Smooth muscle cell of the brain vasculature (primary cell): ENCODE data around the gene MSANTD1.

ENCODE experiments used
- DNase-seq: peaks from one replicate; pipeline ENCODE4 v3.0.0-alpha.2; 2012; ENCODE audit warnings: low read depth, low spot score

Gene MSANTD1

DNA sequence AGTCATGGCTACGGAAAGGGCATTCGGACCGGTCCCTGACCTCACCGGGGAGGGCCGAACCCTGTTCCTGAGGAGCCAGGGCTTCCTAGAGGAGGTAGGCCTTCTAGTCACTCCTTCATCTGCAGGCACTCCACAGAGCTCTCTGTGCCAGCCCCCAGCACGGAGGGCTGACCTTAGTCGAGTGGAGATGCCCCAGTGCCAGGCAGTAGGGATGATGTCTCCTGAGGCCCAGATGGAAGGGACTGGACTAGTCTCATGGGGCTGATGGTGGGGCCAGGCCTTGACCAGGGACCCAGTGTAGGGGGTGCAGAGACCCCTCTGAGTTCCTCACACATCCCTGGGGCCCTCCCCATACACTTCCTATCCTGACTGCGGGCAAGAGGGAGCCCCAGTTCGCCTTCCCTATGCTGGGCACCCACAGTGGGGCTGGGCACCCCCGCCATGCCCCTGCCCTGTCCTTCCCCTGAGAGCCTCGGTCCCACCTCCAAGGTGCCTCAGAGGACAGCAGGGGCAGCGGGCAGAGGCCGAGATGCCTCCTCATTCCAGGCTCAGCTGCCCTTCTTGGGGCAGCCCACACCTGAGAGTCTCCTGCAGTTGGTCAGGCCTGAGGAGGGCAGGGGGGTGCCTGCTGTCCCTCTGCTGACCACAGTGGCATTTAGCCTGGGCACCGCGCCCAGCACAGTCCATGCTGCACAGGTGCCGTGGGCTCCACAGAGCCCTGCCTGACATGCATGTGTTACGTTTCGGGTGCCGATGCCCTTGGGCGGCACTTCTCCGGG lies 1.4 kb upstream of the MSANTD1 start:
- DNase-seq = no peak

DNA sequence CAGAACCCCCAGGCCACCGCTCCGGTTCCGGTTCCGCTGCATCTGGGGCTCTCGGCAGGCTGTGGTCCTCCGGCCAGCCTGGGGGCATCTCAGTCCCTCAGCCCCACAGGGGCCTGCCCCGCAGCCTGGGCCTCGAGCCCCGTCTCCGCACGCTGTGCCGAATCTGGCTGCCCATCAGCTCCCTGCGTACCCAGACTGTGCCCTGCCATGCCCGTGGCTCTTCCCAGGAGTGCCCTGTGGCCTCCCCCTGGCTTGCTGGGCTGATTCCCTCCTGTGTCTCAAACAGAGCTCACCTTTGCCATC lies 830 bp upstream of the MSANTD1 start:
- no peak for DNase-seq

DNA sequence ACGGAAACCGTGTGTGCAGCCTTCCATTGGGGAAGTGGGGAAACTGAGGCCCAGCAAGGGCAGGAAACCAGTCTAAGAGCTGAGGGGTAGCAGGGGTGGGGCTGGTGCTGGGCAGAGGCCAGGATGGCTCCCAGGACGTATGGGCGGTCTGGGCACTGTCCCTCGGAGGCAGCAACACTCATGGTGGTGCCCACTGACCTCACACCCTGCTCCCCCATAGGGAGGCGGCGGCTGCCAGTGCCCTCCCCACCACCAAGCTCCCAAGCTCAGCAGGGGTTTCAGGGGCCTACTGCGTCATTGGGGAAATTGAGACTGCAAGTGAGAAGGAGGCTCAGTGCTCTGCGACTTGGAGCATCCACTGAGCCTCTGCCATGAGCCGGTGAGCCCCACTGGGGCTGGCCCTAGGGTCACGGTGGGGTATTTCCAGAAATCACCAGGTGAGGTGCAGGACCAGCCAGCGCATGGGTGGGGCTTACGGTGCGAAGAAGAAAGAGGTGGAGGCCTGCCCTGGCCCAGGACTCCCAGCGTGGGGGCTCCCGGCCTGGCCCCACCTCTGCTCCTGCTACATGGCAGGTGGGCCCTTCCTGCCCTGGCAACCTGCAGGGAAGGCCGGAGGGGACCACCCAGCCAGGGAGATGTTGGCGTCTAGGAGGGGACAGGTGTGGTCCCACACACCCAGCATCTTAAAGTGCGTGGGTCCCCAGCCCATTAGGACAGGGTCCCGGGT lies 915 bp downstream of the MSANTD1 start:
- DNase-seq = no peak

DNA sequence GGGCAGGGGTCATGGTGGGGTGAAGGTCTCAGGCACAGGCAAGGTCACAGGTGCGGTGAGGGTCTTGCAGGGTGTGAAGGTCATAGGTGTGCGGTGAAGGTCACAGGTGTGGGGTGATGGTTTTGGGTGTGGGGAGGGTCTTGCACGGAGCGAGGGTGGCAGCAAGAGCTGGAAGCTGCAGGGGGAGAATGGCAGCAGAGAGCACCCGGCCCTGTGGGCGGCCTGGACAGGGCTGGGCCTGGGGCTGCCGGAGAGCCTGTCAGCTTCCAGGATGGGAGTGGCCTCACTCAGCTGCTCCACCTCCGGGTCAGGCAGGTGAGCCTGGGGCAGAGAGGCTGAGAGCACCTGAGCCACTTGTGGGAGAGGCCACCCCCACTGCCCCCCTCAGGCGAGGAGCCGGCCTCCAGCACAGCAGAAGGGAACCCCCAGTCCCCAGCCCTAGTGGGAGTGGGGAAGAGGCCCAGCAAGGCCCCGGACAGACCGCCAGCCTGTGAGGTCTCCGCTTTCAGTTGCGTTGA lies 1.5 kb downstream of the MSANTD1 start:
- DNase-seq = no peak

DNA sequence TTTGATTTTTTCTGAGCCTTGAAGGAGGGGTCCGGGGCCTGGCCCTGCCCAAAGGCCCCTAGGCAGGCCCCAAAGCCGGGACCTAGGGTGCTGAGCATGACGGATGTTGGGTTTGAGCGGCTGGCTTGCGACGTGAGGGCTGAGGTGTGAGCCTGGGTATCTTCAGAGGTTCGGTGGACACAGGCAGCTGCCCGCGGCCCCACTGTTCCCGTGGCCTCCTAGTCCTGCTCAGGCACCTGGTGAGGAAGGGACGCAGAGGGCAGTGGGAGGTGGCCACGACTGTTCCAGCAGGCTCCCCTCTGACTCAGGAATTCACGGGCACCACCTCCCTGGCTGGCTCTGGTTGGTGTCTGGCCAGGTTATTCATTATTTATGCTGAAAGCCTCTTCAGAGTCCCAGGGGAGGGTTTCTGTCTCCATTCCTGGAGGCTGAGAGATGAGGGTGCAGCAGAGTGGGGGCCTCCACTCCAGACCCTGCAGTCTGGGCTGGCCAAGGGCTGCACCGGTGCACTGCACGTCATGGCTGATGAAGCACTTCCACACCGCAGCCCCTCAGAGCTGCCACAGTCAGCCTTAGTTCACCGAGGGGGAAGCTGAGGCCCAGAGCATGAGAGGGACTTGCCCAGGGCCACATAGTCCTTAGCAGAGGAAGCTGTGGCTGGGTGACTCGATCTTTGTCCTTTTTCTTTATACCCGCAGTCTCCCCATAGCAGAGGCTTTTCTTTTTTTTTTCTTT lies 2.2 kb downstream of the MSANTD1 start:
- no peak for DNase-seq

DNA sequence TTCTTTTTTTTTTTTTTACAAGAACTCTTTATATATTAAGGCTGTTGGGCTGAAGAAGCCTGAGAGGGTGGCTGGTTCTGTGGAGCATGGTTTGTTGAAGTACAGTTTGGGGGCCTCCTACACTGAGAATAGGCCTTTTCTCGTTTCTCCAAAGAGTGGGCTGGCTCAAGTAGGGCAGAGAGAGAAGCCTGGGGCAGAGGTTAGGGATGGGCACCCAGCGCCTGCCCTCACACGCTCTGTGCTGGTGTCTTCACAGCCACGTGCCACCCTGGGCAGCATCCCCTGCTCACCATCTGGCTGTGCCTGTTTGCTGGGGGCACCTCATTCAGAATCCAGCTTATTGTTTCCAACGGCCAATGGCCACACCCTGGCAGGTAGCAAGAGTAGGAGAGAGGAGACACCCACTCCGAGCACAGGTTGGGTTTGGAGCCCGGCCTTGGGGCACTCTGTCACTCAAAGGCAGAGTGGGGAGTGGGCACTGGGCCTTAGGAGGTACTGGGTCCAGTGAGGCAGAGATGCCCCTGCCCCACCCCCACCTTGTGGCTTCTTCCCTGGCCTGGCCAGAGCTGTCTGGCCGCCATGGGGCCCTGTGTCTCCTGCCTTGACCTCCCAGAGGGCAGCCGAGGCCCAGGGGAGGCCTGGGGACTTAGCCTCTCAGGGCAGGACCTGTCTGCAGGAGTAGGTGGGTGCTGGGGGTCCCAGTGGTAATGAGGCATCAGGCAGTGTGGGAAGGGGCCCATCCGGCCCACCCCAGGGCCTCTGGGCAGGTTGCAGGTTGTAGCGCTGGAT lies 2.9 kb downstream of the MSANTD1 start:
- DNase-seq = no peak

DNA sequence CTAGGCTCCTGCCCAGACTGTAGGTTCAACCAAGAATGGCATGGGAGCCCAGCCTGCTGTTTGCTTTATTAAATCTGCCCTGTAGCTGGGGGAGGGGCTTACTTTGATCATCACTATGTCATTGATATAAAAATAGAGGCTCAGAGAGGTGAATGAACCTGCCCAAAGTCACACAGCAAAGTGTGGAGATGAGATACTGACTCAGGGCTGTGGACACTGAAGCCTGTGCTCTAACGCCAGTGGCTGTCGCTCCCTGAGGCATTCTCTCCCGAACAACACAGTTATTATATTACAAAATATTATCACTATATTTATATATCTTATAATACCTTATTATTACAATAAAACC lies 3.5 kb downstream of the MSANTD1 start:
- DNase-seq = no peak

DNA sequence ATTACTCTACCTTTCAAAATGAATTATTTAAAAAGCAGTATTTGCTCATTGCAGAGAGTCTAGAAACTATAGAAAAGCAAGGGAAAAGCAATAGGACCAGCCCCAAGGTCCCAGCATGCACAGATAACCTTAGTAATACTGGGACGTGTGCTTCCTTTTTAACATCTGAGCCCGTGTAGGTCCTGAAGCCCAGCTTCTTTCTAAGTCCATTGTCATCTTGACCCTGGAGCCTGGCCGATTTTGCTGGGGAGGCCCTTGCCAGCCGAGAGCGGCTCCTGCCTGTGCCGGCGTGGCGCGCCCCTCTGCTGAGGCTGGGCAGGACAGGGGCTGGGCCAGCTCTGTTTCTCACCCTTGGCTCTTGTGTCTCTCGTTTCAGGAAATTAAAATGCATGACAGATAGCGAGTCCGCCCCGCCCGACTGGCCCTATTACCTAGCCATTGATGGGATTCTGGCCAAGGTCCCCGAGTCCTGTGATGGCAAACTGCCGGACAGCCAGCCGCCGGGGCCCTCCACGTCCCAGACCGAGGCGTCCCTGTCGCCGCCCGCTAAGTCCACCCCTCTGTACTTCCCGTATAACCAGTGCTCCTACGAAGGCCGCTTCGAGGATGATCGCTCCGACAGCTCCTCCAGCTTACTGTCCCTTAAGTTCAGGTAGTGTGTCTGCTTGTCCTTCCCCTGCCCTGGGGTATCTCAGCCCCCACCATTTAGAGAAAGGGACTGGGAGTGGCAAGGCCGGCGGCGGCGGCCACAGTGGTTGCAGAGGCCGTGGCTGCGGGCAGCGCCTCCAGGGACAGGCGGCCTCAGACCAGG lies 4.1 kb downstream of the MSANTD1 start:
- DNase-seq = no peak

DNA sequence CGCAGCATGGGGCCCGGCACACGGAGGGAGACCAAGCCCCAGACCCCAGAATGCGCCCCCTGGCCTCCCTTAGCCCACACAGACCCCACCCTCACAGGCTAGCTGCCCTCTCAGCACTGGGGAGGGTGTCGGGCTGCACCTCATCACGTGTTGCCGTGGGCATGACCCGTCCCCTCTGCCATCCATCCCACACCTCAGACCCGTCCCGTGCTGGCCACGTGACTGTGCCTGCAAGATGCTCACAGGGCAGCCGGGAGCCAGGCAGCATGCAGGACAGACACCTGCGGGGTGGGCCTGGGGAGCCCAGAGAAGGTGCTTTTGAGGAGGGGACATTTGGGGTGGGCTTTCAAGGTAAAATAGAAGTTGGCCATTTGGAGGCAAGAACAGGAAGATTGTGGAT lies 4.8 kb downstream of the MSANTD1 start:
- no peak for DNase-seq

DNA sequence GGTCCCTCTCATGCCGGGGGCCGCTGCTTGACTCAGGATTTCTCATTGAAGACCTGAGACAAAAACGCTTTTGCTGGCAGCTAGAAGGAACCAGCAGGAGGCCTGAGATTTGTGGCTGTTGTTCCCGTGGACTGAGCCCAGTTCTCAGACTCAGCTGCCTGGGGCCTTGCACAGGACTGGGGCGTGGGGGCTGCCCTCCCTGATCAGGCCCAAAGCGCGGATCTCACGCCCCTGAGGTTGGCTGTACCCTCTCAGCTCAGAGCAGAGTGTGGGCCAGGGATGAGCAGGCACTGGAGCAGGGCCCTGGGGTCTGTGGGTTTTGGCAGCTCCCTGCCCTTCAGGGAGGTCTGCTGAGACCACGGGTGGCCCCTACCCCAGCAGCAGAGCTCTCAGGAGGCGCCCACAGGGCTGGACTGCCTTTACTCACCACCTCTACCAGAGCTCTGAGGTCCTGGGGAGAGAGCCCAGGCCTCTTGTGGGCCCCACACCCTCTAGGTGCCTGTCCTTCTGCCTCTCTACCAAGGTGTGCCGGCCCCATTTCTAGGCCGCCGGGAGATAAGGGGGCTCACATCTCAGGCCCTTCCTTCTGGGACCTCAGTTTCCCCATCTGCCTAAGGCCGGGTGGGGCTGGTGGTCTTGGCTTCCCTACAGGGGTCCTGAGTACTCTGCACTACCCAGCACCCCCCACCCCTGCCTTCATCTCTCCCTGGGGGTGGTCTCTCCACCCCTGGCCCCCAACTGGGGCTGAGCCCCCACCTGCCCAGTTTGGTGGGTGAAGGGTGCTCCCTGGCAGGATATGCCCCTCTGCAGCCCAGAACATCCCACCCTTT lies 5.6 kb downstream of the MSANTD1 start:
- DNase-seq = no peak

DNA sequence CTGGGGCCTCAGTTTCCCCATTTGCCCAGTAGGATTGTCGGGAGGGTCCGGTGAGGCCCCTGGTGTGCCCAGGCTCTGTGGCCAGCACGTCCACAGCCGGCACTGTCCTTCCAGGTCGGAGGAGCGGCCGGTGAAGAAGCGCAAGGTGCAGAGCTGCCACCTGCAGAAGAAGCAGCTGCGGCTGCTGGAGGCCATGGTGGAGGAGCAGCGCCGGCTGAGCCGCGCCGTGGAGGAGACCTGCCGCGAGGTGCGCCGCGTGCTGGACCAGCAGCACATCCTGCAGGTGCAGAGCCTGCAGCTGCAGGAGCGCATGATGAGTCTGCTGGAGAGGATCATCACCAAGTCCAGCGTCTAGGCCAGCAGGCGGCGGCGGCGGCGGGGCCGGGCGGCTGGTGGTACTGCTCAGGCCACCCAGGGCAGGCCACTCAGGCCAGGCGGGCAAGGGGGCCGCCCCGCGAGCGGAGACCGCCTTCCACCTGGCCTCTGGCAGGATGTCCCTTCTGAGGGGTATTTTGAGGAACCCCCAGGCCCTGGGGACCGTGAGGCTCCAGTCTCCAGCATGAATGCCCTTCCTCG lies 6.7 kb downstream of the MSANTD1 start:
- DNase-seq = no peak

DNA sequence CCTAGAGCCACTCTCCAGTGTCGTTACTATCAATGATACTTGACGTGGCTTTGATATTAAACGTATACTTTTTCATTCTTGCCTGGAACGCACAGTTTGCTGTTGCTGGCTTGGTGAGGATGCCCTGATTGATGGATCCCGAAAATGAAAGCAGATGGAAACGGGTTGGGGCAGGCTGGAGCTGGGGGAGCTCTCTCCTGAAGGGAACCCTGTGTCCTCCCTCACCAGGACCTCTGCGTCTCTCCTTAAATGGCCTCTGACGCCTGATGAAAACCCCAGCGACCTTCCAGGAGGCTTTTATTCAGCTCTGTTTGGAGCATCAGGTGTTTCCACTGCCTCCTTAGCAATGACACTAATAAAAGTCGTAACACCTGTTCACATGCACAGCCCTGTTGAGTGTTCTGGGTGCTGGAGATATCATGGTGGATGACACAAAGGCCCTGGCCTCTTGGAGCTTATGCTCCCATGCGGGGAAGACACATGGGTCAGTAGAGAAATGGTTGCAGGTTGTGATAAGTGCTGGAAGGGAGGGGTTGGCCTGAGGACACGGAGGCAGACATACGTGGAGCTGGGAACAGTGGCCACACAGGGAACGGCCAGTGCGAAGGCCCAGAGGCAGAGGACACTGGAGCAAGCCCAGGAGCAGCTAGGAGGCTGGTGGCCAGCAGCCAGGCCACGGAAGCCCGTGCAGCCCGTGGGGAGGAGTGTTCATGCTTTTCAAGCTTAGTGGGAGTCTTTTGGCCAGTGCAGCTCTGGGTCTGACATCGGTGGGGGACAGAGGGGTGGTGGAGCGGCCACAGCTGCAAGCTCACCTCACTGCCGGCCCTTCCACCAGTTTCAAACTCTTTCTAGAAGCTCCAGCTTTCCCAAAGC lies 7.5 kb downstream of the MSANTD1 start:
- DNase-seq = no peak

DNA sequence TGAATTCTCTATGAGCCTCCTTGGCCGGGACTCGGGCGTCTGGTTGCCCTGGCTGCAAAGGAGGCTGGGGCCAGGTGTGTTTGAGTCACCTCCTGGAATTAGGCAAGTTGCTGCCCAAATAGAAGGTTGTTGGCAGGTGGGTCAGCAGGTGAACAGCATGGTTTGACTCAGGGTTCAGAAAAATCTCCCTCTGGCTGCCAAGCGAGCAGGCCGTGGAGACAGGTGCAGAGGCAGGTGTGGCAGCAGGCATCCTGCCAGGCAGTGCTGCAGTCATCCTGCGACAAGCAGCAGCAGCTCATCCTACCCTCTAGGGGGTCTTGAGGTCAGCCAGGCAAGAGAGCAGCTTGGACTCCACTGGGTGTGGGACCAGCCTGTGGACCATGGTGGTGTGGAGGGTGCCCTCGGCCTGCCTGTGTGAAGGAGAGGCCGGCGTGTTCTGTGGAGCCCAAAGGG lies 8.2 kb downstream of the MSANTD1 start:
- no peak for DNase-seq

DNA sequence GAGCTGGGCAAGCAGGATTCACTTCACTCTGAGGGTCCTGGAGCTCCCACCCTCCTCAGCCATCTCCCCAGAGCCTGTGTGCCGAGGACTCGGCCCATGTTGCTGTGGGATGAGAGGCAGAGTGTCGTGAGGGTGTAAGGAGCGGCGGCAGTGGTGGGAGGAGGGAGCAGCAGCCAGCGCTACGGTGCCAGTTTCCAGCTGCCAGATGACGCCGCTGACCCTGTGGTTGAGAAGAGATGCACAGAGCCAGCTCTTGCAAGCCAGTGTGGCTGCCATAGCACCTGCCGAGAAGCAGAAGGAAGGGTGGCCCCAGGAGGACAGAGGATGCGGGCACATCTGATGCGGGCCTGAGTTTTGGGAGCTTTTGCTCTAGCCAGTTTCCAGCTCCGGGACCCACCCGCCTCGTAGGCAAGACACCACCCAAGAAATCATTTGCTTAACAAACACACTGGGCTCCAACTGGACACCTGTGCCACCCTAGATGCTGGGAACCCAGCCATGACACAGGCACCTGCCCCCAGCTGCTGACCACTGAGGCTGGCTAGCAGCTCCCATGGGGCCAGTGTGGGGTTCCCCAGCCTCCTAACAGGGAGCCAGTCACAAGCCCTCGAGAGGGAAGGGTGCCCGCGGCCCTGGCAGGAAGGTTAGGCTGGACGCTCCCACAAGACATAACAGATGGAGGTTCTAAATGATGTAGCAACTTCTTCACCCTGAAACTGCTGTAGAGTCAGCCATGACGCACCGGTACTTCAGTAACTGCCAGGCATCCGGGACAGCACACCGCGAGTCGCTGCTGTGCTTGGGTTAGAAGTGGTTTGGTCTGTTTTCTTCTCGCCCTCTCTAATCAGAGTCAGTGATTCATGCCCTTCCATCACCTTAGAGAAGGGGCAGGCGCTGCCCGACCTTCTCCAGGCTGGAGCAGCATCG lies 8.9 kb downstream of the MSANTD1 start:
- DNase-seq = no peak

DNA sequence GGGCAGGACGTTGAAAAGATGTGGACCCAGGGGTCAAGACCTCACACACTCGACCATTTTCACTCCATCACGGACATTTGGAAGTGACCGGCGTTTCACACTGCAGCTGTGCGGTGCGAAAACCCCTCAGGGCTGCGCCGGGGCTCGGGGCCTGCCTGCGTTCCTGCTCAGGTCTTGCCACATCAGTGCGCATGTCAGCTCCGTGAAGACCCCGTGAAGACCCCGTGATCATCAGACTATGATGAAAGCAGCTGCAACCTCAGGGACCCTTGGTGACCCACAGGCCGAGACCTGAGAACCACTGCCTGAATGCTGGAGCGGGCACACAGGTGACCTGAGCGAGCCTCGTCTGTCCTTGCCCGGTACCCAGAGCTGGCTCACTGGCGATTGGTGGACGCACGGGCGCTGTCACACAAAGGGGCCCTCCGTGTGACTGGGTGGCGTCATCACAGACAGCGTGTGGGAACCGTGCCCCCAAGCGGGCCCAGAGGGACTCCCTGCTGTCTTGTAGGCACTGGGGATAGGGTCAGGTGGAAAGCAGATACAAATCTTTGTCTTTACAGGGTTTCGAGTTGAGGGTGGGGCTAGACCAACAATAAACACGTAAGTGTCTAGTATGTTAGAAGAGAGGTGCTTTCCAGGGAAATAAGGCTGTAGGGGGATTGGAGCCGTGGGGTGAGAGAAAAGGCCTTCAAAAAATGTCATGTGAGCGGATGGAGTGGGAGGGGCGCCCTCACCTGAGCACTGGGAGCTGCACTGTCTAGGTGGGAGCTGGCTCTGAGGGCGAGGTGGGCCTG lies 12.7 kb downstream of the MSANTD1 start:
- DNase-seq = no peak

DNA sequence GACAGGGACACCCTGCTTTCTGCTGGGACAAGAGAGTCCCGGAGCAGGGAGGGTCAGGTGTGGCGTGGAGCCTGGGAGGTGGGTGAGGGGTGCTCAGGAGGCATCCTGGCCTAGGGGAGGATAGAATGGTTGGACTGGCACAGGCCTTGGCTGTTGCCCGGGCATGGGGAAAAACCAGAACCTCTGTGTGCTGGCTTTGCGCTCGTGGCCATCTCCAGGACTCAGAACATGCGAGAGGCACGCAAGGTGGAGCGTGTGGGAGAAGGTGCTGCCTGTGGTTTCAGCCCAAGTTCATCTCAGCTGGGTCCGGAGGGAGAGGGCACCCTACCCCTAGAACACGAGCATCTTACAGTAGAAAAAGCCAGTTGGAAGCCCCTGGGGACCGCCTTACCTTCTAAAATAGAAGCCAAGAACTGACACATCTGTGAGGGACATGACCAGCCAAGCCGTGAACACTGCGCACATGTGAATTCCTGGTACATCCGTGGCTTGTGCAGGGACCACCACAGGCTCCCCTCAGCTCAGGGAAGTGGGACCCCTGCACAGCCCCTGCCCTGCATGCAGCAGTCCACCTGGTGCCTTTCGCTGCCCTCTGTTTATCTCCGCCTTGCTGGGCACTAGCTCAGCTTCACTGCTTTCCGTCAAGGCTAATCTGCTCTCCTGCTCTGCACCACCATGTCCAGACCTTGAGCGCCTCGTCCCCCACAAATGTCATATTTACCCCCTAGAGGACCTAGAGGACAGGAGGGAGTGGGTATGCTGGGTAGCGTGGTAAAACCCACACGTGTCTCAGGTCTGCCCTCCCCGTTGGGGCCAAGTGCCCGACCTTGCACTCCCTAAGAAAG lies 13.5 kb downstream of the MSANTD1 start:
- DNase-seq = no peak
